ENCODE results near the gene GNRHR.
"Not testable (repeated sequence)": the region's sequence is repeated elsewhere in the genome, so short reads cannot be mapped to it uniquely, and the experiment has no call there.

GNRHR gene

DNA sequence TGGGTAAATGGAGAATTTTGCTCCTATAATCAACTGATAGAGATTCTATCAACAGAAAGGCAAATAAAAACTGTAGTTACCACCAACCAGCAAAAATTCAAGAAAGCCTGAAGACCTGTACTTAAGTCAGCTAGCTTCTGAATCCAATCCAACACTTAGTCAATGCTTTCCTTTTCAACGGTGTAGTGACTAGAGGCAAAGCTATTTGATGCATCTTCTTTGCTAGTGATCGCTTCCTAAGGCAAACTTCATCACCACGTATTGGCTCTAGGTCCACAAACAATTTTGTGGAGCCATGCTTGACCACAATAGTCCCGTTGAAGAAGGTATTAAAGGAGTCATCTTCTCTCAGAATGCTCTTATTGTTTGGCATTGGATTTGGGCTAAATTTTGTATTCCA, 28.2 kb downstream of the GNRHR start:
- DNase-seq: no peak

DNA sequence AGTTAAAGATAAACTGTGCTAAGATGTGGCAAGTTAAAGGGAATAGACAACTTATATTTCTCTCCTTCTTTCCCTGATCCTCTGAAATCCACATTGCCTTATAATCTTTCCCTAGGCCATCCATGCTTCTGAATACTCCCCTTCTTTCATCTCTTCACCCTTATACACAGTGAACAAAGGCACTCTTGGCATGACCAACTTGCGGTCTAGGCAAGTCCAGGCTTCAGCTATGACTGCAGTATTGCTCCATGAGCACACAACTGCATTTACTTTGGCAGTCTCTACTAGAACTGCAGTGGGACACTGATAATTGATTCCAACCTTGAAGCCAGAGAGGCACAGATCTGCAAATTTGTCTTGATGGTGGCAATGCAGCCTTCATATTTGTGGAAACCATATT, 29.1 kb downstream of the GNRHR start:
- DNase-seq: no peak

DNA sequence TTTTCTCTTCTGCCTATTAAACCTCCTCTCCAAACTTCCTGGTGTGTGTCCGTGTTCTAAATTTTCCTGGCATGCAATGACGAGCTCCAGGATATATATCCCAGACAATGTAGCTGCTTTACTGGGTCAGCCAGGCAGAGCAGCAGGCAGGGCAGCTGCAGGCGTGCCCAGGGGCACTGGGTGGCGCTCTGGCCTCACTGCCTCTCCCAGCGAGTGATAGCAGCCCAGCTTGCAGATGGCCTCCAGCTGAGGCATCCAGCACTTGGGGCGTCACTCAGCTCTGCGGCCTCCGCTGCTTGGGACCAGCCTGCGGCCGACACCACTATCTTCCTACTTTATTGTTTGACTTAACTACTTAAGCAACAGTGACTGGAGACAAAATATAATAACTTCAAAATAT, 30.2 kb downstream of the GNRHR start:
- peak; percentile 16 for DNase-seq

DNA sequence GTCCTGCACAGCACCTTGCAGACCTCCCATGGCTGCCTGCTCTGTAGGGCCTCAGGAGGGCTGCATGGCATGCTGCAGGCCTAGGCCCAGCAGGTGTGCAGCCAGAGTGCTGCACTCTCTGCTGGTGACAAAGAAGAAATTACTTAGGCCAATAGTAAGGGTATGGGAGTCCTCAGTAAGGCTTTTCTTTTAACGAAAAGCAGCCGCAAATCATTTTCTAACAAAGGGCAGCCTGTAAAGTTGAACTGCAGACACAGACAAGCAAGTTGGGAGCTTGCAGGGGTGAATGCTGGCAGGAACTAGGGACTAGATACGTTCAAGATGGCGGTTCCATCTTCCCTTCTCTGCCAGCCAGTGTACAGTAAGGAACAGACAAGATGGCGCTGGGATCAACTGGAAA, 30.8 kb downstream of the GNRHR start:
- DNase-seq: no peak

DNA sequence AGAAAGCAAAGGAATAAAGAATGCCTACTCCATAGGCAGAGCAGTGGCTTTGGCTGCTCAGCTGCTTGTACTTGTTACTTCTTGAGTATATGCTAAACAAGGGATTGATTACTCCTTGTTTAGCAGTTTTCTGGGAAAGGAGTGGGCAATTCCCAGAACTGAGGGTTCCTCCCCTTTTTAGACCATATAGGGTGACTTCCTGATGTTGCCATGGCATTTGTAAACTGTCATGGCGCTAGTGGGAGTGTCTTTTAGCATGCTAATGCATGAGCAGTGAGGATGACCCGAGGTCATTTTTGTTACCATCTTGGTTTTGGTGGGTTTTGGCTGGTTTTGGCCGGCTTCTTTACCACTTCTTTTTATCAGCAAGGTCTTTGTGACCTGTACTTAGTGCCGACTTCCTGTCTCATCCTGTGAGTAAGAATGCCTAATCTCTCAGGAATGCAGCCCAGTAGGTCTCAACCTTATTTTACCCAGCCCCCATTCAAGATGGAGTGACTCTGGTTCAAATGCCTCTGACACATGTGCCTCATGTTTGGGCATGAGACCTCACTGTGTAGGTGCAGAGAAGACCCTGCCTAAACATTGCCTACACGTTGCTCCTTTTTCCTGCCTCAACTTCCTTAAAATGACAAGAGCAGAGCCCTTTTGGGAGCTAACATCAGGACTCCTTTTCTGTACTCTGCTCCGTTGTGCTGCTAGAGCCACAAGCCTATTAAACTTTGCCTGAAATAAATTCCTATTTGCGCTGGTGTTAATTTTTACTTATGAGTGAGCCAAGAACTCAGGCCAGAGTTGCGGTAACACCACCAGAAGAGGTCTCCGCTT, 32.2 kb downstream of the GNRHR start:
- no peak for DNase-seq

DNA sequence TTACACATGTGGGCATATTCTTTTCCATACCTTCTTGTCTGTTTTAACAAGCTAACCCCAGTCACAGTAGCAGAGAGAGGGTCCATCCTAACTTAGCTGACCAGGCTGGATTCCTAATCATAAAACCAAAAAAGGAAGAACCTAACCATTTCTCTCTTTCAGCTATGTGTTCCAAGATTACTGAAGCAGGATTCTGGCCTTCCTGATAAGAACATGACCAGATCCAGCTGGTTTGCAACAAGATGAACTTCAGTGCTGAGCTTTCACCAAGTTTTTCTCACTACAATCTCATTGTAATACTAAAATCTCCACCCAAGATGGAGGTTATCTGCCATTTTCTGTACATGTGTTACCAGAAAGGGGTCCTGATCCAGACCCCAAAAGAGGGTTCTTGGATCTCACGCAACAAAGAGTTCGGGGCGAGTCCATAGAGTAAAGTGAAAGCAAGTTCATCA, 32.8 kb downstream of the GNRHR start:
- peak; percentile 50 for DNase-seq

DNA sequence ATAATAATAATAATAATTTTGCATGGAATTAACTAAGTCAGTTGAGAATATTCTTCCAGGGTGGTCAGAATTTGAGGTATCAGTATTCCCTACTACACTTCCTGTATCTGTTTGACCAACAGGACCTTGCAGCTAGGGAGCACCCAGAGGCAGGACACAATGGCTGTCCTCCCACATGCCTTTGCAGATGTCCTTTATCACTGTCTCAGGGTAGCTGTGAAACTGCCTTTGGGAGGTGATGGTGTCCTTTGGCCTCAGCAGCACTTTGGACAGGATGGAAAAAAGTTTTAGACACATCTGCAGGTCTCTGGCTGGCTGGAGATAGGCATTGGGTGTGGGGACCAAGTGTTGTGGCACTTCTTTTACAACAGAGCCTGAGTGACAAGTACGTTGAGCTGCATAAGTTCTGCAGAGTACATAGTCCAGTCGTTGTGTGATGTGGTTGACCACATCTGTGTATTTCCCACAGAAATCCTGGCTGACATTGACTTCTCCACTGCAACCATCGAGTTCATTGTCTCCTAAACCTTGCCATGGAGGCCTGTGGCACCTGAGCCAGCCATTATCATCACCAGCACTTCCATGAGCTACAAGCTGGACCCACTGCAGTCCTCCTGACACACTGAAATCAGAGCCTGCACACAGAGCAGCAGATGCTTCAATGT, 34.1 kb downstream of the GNRHR start:
- DNase-seq: no peak

DNA sequence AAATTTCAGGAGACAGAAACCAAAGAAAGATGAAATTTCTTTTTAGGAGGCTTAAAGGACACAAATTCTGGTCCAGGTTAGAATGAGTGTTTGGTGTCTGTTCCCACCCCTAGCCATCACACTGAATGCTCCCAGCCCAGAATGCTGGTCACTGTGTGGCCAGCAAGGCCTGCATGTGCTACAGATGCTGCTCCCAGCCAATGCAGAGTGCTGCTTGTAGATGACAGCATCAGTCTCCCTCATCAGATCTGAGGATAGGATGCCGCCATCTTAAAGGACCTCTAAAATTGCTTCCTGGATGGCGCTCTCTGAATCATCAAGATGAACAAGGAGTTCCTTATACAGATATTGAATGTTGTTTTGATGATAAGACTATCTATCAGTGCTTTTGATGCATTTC, 35.3 kb downstream of the GNRHR start:
- DNase-seq: no peak

DNA sequence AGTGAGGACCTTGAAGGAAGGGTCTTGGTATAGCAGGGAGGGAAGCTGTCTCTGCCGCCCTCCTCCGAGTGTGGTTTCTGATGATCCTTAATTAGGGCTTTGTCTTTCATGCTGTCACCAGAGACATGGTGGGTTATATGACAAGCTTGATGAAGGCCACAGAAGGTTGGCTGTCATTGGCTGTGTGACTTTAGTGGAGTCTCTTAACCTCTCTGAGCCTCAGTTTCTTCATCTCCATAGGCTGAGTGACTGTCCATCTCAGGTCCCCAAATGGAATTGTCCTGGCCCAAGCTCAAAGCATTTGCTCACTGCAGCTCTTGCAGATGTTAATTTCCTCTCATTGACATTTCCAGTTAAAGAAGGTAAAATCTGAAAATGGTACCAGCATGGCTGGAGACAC, 36.6 kb downstream of the GNRHR start:
- DNase-seq: no peak

DNA sequence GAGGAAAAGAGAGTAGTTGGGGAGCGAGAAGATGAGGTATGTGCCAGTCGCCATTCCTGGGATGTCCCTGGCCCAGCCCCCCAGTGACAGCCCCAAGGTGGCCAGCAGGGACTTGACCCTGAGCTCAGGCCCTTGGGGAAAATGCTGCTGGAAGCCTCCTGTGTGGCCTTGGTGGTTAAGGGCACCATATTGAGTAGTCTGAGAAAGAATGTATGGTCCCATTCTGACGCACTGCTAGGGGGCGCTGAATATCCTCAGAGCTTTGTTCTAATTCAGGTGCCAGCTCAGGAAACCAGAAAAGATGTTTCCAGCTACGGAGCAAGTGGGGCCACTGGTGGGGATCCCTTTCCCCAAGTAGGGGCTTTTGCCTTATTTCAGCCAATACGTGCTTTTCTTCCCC, 39.2 kb downstream of the GNRHR start:
- no peak for DNase-seq

DNA sequence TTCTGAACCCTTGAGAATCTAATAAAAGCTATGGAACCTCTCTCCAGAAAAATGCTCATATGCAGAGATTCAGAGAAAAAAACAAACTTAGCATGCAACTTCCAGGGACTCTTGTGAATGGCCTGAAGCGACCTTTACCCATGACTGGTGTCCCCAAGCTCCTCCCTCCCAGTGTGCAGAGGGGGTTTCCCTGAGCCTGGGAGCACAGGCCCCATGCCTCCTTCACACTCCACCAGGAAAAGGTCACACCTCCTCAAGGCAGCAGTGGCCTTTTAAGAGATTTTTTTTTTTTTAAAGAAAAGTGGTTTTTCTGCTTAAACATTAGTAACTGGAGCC, 40.0 kb downstream of the GNRHR start:
- DNase-seq: peak; percentile 26

DNA sequence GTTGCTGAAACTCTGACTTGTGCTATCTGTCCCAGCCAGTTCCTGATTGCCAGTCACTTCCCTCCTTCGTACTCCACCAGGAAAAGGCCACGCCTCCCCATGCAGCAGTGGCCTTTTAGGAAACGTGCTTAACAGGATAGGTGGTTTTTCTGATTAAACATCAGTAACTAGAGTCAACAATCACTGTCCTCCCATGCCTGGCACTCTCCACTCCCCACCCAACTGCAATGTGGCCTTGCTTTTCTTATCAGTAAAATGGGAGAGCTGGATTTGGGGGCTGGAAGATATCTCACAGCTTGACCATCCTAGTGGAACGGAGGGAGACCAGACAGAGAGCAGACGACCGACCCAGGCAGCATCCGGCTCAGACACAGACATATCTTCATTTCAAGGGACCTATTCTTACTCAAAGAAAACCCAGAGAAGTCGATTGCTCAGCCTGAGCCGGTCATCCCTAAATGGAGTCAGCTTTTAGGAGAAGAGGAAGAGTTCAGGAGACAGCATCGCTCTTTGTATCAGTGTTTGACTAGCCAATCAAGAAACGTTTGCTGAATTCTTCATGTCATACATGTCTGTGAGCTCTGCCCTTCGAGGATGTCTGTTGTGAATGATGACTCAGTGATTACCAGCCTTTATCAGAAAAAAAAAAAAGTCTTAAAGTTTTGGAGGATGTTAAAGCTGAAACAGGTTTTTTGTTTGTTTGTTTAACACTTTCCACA, 40.5 kb downstream of the GNRHR start:
- DNase-seq: peak; percentile 52

DNA sequence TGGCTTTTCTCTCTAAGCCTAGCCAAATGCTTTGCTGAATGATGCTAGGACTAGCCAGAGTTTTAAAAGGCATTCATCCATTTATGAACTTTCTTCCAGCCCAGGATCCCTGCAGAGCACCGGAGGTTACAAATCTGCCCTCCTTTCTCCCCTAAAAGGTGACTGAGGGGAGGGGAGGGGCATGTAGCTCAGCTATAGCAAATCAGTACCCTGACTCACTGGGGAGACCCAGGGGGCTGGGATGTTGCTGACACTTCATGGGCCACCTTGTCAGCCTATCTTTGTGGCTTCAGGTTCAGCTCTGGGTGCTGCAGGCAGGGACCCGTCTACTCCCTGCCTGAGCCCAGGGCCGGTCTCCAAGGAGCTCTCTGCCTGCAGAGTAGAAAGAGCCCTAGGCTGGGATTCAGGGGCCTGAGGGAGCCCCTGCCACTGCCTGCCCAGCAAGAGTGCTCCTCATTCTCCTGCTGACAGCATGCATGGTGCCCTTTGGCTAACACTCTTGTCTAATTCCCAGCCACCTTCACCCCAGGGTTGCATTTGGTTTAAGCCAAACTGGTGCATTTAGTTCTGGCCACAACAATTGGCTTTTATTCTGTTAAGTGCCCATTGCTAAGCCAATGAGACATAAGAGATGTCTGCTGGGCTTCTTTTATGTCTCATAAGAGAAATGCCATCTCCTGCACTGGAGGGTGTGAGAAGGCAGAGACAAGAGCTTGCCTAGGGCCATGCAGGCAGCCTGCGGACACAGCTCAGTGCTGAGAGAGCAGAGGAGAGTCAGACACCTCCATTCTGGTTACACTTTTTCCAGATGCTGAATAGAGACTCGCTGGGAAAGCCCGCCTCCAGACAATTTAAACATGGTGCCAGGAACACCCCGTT, 41.3 kb downstream of the GNRHR start:
- no peak for DNase-seq

DNA sequence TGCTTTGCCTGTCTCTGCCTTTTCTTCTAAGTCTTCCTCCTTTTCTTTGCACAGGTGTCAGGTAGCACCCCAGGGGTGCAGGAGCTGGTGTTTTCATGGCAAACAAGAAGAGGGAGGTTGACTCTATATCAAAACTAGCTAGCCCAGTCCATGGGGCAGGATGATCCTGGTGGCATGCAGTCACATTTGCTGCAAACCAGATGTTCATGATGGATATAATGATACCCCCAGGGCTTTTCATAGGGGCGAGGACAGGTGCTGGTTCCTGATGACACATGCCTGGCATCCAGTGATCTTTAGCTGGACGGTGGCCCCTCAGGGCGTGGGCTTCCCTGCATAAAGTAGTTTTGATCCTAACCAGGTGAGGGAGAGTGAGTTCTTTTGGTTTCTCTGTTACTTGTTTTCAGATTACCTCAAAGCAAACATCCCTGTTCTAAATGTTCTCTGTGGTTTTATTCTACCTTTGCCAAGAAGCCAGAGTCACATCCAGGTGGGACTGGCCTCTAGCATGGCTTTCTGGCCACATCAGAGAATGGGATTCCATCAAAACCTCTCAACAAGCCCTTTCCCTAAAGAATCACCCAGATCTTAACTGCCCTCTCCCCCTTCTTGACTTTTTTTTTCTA, 42.1 kb downstream of the GNRHR start:
- DNase-seq: no peak

DNA sequence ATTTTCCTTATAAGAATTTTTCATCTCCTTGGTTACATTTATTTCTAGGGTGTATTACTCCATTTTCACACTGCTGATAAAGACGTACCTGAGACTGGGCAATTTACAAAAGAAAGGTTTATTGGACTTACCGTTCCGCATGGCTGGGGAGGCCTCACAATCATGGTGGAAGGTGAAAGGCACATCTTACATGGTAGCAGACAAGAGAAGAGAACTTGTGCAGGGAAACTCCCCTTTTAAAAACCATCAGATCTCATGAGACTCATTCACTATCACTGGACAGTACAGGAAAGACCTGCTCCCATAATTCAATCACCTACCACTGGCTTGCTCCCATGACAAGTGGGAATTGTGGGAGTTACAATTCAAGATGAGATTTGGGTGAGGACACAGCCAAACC, 47.5 kb downstream of the GNRHR start:
- not testable (repeated sequence) for DNase-seq

DNA sequence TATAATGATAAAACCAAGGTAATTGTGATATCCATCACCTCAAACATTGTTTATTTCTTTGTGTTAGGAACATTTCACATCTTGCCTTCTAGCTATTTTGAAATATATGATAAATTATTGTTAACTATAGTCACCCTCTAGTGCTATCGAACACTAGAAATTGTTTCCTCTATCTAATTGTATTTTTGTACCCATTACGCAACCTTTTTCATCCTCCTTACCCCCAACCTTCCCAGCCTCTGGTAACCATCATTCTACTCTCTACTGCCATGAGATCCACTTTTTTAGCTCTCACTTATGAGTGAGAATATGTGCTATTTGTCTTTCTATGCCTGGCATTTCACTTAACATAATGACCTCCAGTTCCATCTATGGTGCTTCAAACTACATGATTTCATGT, 49.3 kb downstream of the GNRHR start:
- no peak for DNase-seq

DNA sequence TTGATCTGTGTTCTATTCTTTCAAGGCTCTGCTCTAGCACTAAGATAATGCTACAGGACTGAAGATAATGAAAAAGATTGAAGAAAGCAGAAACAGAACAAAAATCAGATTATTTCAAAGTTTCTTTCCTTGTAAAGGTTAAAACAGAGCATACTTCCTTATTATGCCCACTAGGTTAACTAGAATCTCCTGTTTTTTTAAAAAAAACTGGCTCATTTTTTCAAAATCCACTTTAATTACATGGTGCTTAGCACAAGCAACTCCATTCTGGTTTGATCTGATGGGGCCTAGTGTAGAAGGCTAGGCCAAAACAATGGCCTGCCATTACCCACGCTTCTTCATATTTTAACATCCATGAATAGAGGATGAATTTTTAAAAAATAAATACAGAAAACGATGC, 52.0 kb downstream of the GNRHR start:
- DNase-seq: no peak

DNA sequence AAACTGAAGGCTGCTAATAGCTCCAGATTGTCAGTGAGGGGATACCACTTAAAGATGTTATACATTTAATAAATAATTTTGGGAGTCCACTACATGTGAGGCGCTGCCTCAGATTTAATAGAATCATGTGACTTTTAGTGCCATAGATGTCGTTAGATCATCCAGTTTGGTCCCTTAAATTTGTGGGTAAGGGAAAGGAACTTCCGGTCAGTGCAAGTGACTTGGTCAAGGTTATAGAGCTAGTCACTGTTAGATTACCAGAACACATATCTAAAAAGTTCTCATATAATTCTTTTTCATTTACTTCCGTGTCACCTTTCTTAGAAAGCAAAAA, 52.7 kb downstream of the GNRHR start:
- no peak for DNase-seq

DNA sequence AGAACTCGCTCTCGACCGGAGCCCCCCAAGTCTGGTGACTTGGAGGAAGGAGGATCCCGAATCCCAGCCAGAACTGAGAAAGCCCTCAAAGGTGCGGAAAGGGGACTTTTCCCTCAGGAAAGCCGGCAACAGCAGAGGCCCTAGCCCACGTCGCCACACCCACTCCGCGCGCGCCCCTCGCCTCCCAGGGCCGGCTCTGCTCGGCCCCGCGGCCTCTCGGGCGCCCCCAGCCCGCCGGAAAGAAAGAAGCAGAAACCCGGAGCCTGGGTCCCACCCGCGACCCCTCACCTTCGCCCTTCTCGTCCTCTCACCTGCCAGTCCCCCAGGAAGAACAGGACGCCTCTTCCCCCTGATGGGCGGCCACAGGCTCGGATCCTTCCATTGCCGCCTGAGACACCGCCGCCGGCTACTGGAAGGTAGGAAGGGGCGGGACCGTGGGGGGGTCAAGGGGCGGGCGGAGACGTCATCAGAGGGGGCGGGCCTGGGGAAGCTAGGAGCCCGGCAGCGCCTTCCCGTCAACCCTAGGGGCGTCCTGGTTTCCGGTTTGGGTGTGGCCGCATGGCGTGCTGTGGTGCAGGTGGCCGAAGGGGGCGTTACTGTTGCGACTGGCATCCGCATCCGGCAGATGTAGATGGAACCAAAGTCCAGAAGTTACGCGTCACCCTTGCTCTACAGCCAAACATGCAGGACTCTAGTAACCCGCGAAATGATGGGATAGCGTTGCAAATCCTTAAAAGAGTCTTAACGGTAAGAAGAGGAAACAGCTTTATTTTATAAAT, 53.3 kb downstream of the GNRHR start, which contains the start of gene UBA6:
Gene UBA6 (minus strand): TSS at position 418 of the 779 bp plus-strand sequence. CDS start 36 bp downstream, at position 382.
- peak; percentile 99 for DNase-seq

DNA sequence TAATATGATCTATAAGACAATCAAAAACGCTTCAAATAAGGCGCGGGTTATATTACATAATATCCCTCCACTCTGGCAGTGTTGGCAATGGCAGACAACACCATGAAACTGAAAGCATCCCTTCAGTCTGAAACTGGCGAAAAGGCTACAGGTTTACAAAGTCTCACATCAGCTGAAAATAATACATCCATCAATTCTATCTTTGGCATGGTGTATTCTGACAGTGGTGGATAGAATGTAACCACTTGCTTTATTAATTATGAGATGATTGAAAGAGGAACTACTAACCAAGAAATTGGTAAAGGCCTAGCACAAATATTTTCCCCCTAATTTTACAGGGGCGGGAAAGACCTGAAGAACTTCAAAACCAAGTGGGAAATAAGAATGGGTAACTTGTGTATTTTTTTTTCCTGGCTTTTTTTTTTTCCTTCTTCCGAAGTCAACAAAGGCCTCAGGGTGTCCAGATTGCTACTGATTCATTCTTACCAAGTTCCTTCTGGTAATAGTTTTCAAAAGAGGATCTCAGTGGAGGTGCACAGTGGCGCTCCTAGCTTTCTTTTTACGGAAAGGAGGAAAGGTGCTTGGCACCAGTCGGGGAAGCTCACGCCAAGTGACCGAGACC, 54.0 kb downstream of the GNRHR start:
- peak; percentile 34 for DNase-seq

DNA sequence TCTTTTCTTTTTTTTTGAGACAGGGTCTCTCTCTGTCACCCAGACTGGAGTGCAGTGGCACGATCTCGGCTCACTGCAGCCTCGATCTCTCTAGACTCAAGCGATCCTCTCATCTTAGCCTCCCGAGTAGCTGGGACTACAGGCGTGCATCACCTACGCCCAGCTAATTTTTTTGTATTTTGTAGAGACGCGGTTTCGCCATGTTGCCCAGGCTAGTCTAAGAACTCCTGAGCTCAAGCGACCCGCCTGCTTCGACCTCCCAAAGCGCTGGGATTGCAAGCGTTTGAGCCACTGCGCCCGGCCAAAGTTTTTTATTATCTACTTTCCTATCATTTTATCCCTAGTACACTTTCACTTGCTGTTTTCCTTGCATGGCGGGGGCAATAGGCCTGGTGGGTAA, 54.6 kb downstream of the GNRHR start:
- no peak for DNase-seq
